Immature natural killer cell (primary cell): ENCODE measurements around the gene TTLL8. TPM values are rescaled to one million over a fixed set of nuclear protein-coding genes. Genes with fewer than 3 reads are reported as not detected.

Experiments used
- DNase-seq, 3 donors: peaks; one replicate each; pipeline ENCODE4 v3.0.0; 2022; ENCODE audit warnings: mixed read lengths in 1 of 3
- H3K27ac Mint-ChIP-seq, 6 donors: one replicate each; pipeline ENCODE4 v1.8.0; 2020; ENCODE audit warnings: mixed read lengths in 6 of 6, mild to moderate bottlenecking in 5 of 6, inconsistent platforms in 4 of 6, moderate library complexity in 3 of 6
- H3K27me3 Mint-ChIP-seq, 3 donors: one replicate each; pipeline ENCODE4 v1.8.0; 2020 to 2021; ENCODE audit warnings: low read depth in 3 of 3, mild to moderate bottlenecking in 3 of 3, mixed read lengths in 3 of 3, moderate library complexity in 3 of 3, inconsistent platforms in 1 of 3
- H3K36me3 Mint-ChIP-seq, 3 donors: one replicate each; pipeline ENCODE4 v1.8.0; 2020; ENCODE audit warnings: mixed read lengths in 3 of 3, inconsistent platforms in 2 of 3, mild to moderate bottlenecking in 2 of 3
- H3K4me1 Mint-ChIP-seq, 2 donors: one replicate each; pipeline ENCODE4 v1.8.0; 2020; ENCODE audit warnings: inconsistent platforms in 2 of 2, mild to moderate bottlenecking in 2 of 2, mixed read lengths in 2 of 2, moderate library complexity in 1 of 2
- H3K4me3 Mint-ChIP-seq, 5 donors: one replicate each; pipeline ENCODE4 v1.8.0; 2020; ENCODE audit warnings: mild to moderate bottlenecking in 5 of 5, mixed read lengths in 5 of 5, inconsistent platforms in 3 of 5, moderate library complexity in 3 of 5
- H3K9me3 Mint-ChIP-seq, 6 donors: one replicate each; pipeline ENCODE4 v1.8.0; 2020; ENCODE audit warnings: mild to moderate bottlenecking in 6 of 6, mixed read lengths in 6 of 6, inconsistent platforms in 4 of 6, moderate library complexity in 3 of 6
- polyA plus RNA-seq, 3 donors: library from polyadenylated mRNA; unstranded; fragments of 300-500 nt; fragmentation: Illumina TruSeq; gene quantifications; one replicate each; pipeline ENCODE4 v1.2.3, GENCODE V29; 2021

Gene TTLL8
- polyA plus RNA-seq, 3 donors from 2014 or later: not detected

DNA sequence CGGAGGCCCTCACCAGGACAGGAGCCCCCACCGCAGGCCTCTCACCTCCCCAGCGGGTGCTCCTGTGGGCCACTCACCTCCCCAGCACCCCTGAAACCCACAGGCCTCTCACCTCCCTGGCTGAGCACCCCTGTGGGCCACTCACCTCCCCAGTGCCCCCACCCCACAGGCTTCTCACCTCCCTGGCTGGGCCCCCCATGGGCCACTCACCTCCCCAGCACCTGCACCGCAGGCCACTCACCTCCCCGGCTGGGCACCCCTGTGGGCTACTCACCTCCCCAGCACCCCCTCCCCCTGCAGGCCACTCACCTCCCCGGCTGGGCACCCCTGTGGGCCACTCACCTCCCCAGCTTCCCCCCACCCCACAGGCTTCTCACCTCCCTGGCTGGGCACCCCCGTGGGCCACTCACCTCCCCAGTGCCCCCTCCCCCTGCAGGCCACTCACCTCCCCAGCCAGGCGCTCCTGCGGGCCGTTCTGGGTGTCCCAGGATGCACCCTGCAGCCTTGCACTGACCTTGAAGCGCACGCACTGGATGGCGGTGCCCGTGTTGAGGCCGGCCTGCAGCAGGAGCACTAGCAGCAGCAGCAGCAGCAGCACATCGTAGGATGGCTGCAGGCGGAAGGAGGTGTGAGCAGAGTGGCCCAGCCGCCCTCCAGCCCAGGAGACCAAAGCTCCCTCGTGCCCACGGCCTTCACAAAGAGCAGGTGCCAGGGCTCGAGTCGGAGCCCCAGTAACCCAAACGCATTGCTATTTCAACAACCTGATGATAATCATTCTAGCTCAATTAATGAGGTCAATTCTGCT is 5.7 kb upstream of the TTLL8 start:
- Mint-ChIP-seq H3K27me3 (peaks cover 0 to 1% (median 0%) of the 10 kb centered on the region in 3 donors), H3K4me3 (no peak overlapping the region), H3K9me3 (no peaks in the 10 kb centered on the region), H3K27ac (no peak overlapping the region), H3K4me1 (peaks cover 5 to 10% of the 10 kb centered on the region in 2 donors), H3K36me3 (peaks cover 4 to 17% (median 4%) of the 10 kb centered on the region in 3 donors)
- DNase-seq: no peak

DNA sequence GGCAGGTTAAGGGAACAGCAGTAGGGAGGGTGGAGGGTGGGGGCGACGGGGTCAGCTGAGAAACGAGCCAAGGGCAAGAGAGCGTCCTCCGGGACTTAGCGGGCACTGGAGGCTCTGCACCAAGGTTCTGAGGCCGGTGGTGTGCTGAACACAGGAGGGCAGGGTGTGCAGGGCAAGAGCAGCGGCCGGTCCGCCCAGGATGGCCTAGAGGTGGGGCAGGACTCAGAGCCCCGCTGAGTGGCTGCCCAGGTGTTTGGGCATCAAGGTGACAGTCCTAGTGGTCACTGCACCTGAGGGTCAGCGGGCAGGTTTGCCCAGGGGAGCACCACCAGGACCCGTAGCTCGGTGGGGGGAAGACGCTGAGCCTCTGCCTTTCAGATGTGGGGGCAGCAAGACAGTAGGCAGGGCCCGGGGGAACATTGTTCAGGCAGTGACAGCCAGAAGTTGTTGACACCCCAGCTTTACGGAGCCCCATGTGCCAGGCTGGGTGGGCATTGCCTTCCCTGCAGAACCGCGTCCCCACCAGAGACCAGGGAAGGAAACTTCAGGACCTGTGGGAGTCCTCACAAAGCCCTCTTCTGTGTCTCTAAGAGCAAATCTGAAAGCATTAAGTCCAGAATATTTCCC is 4.5 kb upstream of the TTLL8 start:
- Mint-ChIP-seq H3K27ac (no peak overlapping the region), H3K36me3 (peaks cover 4 to 13% (median 4%) of the 10 kb centered on the region in 3 donors), H3K27me3 (peaks cover 0 to 1% (median 0%) of the 10 kb centered on the region in 3 donors), H3K4me1 (peaks cover 5 to 10% of the 10 kb centered on the region in 2 donors), H3K9me3 (no peaks in the 10 kb centered on the region), H3K4me3 (no peak overlapping the region)
- DNase-seq: no peak

DNA sequence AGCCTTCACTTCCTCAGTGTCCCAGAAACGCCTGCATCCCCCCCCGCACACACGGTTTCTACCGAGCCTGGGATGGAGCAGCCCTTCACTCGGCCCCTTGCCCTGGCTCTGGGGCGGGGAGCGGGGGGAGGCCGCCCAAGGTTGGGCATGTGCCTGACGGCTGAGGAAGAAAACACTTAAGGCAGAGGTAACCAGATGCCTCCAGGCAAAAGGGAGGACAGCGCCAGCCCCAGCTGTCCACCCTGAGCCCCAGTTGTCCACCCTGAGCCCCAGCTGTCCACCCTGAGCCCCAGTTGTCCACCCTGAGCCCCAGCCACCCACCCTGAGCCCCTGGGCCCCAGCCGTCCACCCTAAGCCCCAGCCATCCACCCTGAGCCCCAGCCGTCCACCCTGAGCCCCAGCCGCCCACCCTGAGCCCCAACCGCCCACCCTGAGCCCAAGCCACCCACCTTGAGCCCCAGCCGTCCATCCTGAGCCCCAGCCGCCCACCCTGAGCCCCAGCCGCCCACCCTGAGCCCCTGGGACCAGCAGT is 3.8 kb upstream of the TTLL8 start:
- Mint-ChIP-seq H3K36me3 (peaks cover 4 to 9% (median 4%) of the 10 kb centered on the region in 3 donors), H3K4me3 (no peak overlapping the region), H3K27me3 (peaks cover 0 to 1% (median 0%) of the 10 kb centered on the region in 3 donors), H3K4me1 (peaks cover 5 to 9% of the 10 kb centered on the region in 2 donors), H3K27ac (no peak overlapping the region), H3K9me3 (no peaks in the 10 kb centered on the region)
- DNase-seq: no peak

DNA sequence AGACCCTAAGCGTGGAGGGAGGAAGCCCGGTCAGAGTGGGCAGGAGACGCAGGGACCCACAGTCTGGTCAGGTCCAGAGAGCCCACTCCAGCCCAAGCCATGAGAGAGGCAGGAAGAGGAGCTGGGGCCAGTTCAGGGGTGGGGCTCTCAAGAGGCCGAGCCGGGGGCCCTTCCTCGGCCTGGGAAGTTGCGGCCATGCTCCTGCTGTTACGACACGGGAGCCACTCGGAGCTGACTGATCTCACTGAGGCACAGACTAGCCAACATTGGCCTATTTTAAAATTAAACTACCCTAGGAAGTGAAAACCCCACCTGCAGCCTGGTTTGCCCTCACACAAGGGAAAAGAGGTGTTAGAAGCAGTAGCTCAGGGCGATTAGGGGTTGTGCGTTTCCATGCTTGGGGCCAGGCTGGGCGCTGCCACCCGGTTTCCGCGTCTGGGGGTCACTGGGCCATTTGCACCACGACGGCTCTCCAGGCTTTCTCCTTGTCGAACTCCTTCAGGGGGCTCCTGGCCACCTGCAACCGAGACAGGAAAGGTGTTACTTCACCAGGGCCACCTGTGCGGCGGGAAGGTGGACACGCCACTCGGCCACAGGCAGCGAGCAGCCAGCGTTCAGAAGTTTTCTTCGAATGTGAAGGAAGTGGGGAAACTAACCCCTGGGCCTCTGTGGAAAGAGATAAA is 3.2 kb upstream of the TTLL8 start:
- Mint-ChIP-seq H3K27me3 (peaks cover 0 to 2% (median 1%) of the 10 kb centered on the region in 3 donors), H3K9me3 (no peaks in the 10 kb centered on the region), H3K4me3 (no peak overlapping the region), H3K4me1 (peaks cover 5 to 8% of the 10 kb centered on the region in 2 donors), H3K27ac (peak overlapping the region in 1 of 6 donors; percentile 57), H3K36me3 (peaks cover 4 to 8% (median 4%) of the 10 kb centered on the region in 3 donors)
- DNase-seq: no peak

DNA sequence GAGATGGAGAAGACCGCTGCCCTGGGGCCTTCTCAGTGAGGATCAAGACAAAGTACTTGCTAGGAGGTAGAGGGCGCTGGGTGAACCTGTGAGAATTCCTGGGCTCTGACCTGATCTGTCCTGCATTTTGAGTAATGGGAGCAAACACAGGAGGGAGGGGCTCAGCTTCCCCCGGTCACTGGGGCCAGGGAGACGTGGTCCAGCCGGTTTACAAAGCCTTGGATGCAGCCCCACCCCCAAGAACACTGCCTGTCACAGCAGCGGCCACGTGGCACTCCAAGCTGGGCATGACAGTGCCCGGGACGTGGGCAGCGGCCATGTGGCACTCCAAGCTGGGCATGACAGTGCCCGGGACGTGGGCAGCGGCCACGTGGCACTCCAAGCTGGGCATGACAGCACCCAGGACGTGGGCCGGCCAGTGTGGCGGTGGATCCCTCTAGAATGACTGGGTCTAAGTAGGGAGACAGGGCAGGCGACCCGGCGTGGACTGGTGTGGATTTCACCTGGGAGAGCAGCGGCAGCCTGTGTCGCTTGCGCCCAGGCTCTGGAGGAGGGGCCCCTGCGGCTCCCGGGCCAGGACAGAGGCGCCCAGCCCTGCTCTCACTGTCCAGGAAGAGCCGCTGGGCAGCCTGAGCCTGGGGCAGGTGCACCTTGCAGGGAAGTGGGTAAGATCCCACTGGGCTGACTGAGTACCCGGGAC is 2.5 kb upstream of the TTLL8 start:
- no peaks in the 10 kb centered on the region for H3K9me3 Mint-ChIP-seq
- peaks cover 0 to 2% (median 1%) of the 10 kb centered on the region in 3 donors for H3K27me3 Mint-ChIP-seq
- no peak for DNase-seq
- no peak overlapping the region for H3K27ac Mint-ChIP-seq
- H3K4me1 Mint-ChIP-seq: peaks cover 5 to 8% of the 10 kb centered on the region in 2 donors
- H3K36me3 Mint-ChIP-seq: peaks cover 2 to 5% (median 4%) of the 10 kb centered on the region in 3 donors
- no peak overlapping the region for H3K4me3 Mint-ChIP-seq

DNA sequence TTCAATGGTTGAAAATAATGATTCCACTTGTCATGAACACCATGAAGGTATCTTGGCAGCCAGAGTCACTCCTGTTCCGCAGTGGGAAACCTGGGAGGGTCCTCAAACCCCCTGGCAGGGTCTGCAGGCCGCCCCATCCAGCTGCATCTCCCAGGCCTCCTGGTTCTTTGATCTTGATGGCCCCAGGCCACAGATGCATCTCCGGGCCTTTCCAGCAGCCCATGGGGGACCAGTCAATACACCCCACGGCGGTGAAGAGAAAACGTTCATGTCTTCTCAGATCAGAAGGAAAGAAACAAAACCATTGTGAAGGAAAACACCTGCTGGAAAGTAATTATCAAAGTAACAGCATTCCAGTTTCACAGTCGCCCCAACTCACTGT is 1.8 kb upstream of the TTLL8 start:
- Mint-ChIP-seq H3K27ac (peak overlapping the region in 2 of 6 donors; percentile 32 to 46), H3K27me3 (peaks cover 0 to 2% (median under 1%) of the 10 kb centered on the region in 3 donors), H3K9me3 (no peaks in the 10 kb centered on the region), H3K36me3 (peaks cover 0 to 4% (median 0%) of the 10 kb centered on the region in 3 donors), H3K4me3 (peak overlapping the region in 3 of 5 donors; percentile 12 to 56 (median 36)), H3K4me1 (peaks cover 5 to 8% of the 10 kb centered on the region in 2 donors)
- no peak for DNase-seq

DNA sequence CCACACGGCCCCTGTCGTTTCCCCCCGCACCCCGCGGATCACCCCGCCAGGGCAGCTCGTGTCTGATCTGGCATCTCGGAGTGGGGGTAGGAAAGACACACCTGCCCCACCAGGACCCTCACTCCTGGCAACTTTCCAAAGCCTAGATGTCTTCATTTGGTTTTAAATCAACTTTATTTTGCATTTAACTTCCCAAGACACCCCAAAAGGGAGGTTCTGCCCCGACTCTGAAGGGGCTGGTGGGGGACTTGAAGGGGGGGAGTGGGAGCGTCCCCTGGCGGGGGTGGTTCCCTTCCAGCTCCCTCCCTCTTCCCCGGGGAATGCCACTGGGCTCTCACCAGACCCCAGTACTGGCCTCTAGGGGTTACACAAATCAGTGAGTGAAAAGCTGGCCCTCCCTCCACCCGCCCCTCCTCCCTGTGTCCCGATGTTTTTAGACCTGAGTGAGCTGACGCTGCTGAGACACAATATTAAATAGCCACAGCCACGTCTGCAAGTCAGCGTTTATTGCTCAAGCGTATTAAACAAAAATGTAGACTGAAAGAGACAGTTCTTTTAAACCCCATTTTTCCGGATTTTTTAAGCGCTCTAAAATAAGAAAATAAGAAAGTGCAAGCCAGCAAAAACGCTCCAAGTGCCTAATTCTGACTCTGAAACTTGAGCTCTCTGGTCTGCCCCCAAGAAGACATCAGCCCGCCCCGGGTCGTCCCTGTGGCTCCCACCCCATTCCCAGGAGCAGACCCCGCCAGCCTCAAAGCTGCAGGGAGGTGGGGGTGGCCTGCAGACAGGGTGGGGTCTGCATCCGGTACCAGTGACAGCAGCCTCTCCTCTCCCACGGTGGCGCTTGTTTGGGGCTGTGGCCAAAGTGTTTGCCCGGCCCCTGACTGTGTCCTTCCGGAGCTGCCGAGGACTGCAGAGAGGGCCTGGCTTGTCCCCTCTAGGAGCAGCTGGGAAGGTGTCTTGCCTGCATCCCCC is 1.1 kb upstream of the TTLL8 start:
- Mint-ChIP-seq H3K4me3 (peak overlapping the region; percentile 12 to 56 (median 36)), H3K9me3 (no peaks in the 10 kb centered on the region), H3K27me3 (peaks cover 0 to 3% (median 2%) of the 10 kb centered on the region in 3 donors), H3K27ac (peak overlapping the region in 2 of 6 donors; percentile 32 to 46), H3K4me1 (peaks cover 5 to 8% of the 10 kb centered on the region in 2 donors), H3K36me3 (peaks cover 0 to 4% (median 0%) of the 10 kb centered on the region in 3 donors)
- DNase-seq: no peak

DNA sequence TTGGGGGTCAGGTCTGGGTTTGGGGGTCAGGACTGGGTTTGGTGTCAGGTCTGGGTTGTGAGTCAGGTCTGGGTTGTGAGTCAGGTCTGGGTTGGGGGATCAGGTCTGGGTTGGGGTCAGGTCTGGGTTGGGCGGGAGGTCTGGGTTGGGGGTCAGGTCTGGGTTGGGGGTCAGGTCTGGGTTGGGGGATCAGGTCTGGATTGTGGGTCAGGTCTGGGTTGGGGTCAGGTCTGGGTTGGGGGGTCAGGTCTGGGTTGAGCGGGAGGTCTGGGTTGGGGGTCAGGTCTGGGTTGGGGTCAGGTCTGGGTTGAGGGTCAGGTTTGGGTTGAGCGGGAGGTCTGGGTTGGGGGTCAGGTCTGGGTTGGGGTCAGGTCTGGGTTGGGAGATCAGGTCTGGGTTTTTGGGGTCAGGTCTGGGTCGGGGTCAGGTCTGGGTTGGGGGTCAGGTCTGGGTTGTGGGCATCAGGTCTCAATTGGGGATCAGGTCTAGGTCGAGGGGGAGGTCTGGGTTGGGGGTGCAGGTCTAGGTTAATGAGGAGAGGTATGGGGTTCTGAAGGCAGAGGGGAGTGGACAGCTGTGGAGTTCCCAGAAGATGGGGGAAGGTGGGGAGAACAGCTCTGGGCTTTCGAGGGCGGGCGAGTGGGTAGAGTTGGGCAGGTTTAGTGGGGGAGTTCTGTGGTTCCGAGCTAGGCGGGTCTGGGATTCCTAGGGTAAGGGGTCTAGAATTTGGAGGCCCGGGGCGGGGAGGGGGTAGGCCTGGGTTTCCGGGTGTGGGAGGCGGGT is 629 bp downstream of the TTLL8 start:
- H3K36me3 Mint-ChIP-seq: peaks cover 0 to 4% (median 0%) of the 10 kb centered on the region in 3 donors
- H3K27me3 Mint-ChIP-seq: peaks cover 2 to 3% (median 2%) of the 10 kb centered on the region in 3 donors
- peaks cover 5 to 8% of the 10 kb centered on the region in 2 donors for H3K4me1 Mint-ChIP-seq
- H3K9me3 Mint-ChIP-seq: peaks cover 0 to 6% (median 3%) of the 10 kb centered on the region in 6 donors
- DNase-seq: no peak
- peak overlapping the region in 1 of 5 donors; percentile 33 for H3K4me3 Mint-ChIP-seq
- no peak overlapping the region for H3K27ac Mint-ChIP-seq

DNA sequence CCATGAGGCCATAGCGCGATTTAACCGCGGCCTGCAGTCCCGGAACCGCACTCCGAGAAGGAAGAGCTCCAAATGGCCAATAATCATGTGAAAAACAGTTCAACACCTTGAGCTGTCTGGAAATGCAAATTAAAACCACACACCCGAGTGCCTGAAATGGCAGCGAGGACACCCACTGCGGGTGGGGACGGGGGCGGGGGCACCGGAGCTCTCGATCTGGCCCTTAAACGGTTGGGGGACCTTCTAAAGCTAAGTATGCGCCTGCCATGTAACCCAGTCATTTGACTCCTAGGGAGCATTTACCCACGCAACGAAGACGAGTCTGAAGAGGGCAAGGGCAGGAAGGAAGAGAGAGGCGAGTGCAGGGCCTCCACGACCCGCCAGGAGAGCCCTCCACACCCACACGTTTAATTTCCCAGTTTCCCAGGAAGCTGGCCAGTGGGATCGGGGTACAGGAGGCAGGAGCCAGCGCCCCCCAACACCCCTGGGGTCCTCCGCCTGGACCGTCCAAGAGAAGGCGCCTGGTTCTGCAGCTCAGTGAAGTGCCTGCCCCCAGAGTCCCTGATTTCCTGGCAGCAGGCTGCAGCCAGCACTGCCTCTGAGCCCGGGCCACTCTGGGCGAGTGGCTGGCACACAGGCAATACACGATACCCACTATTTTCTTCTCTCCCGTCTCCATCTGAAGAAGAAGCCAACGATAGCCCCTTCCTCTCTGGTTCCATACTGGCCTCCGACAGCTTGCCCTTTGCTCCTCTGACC is 1.7 kb downstream of the TTLL8 start:
- no peak for DNase-seq
- Mint-ChIP-seq H3K4me1 (peaks cover 5 to 8% of the 10 kb centered on the region in 2 donors), H3K27ac (no peak overlapping the region), H3K4me3 (no peak overlapping the region), H3K36me3 (peaks cover 0 to 4% (median 0%) of the 10 kb centered on the region in 3 donors), H3K9me3 (peaks cover 0 to 6% (median 3%) of the 10 kb centered on the region in 6 donors), H3K27me3 (peaks cover 2 to 4% (median 2%) of the 10 kb centered on the region in 3 donors)

DNA sequence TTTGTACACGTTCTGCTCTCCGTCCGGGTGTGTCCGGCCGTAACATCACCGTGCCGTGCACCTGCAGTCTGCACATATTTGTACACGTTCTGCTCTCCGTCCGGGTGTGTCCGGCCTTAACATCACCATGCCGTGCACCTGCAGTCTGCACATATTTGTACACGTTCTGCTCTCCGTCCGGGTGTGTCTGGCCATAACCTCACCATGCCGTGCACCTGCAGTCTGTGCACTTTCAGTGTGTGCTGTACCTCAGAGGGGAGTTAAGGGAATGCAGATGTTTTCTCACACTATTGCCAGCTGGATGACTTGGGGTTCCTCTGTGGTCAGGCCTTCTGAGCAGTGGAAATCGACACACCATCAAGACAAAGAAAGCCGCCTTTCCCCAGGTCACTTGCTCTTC is 4.2 kb downstream of the TTLL8 start:
- Mint-ChIP-seq H3K4me1 (no peaks in the 10 kb centered on the region), H3K4me3 (no peak overlapping the region), H3K36me3 (no peaks in the 10 kb centered on the region), H3K27ac (no peak overlapping the region), H3K9me3 (peaks cover 0 to 6% (median 3%) of the 10 kb centered on the region in 6 donors), H3K27me3 (peaks cover 2 to 4% (median 2%) of the 10 kb centered on the region in 3 donors)
- DNase-seq: no peak

DNA sequence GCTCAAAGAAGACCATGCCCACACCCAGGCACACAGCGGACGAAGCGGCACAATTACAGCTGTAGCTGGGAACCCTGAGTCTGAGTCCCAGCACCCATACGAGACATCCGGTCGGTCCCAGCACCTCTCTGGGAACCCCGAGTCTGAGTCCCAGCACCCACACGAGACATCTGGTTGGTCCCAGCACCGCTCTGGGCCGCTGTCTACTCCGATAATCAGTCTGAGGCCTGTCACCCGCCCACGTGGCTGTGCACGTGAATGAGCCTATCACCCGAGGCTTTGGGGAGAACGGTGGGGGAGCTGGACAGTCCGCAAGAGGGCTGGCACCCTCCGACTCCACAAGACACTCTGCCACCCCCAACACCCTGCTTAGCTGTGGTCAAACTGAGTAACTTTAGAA is 6.2 kb downstream of the TTLL8 start:
- no peaks in the 10 kb centered on the region for H3K4me1 Mint-ChIP-seq
- no peak overlapping the region for H3K4me3 Mint-ChIP-seq
- no peak for DNase-seq
- H3K9me3 Mint-ChIP-seq: peaks cover 0 to 6% (median 3%) of the 10 kb centered on the region in 6 donors
- no peaks in the 10 kb centered on the region for H3K36me3 Mint-ChIP-seq
- H3K27me3 Mint-ChIP-seq: peaks cover 2 to 7% (median 2%) of the 10 kb centered on the region in 3 donors
- no peak overlapping the region for H3K27ac Mint-ChIP-seq
